SK-N-SH (cell line): ENCODE results near the gene BNIP5. TPM values are rescaled to one million over a fixed set of nuclear protein-coding genes. Genes with fewer than 3 reads are reported as not detected.

Source experiments
- CTCF ChIA-PET: fragments of 300-600, 350-600 bp; formaldehyde crosslinking; extraction: SDS; loops from one replicate; lab custom pipeline; 2021; lab: Yijun Ruan, JAX
- POLR2A ChIA-PET: fragments of 350-600 bp; sonication (Branson Sonifier 250); formaldehyde crosslinking; extraction: SDS; loops from one replicate; lab custom pipeline; 2020; ENCODE audit warnings: antibody characterized with exemption, inconsistent platforms; lab: Yijun Ruan, JAX
- DNase-seq: peaks from one replicate; pipeline ENCODE4 v3.0.0; 2012
- H2AFZ ChIP-seq: fragments of 200-600 bp; sonication (generic); 2 replicates; pipeline ENCODE4 v1.8.1; 2016; ENCODE audit warnings: antibody characterized with exemption, mild to moderate bottlenecking, low read depth
- H3F3A ChIP-seq: fragments of 200-600 bp; sonication (generic); replicated peaks from 2 replicates; pipeline ENCODE3; 2016; ENCODE audit warnings: antibody characterized with exemption, mild to moderate bottlenecking; ENCODE audit not compliant: insufficient read depth
- H3K27ac ChIP-seq, 2 experiments: fragments of 200-500 bp in 1 of 2; fragments of 200-600 bp in 1 of 2; sonication (Bioruptor generic) in 1 of 2; sonication (generic), shearing (Covaris generic) in 1 of 2; 2 replicates each; pipeline versions ENCODE4 v1.5.1 to v1.6.1; 2014 to 2016; ENCODE audit warnings: low read depth in 2 of 2, inconsistent platforms in 1 of 2, low read length in 1 of 2, mild to moderate bottlenecking in 1 of 2, mixed read lengths in 1 of 2
- H3K27me3 ChIP-seq: fragments of 200-600 bp; sonication (generic), shearing (Covaris generic); 2 replicates; pipeline ENCODE4 v1.6.1; 2016; ENCODE audit warnings: mixed run types; ENCODE audit not compliant: insufficient read depth
- H3K36me3 ChIP-seq, 2 experiments: fragments of 200-500 bp in 1 of 2; fragments of 200-600 bp in 1 of 2; sonication (Bioruptor generic) in 1 of 2; sonication (generic) in 1 of 2; replicated peaks in 1 of 2; 2 replicates each; pipeline versions ENCODE3 to v1.5.1; 2014 to 2016; ENCODE audit warnings: low read length in 1 of 2, mild to moderate bottlenecking in 1 of 2; ENCODE audit not compliant: insufficient read depth in 2 of 2, control insufficient read depth in 1 of 2
- H3K4me1 ChIP-seq, 2 experiments: fragments of 200-500 bp in 1 of 2; fragments of 200-600 bp in 1 of 2; sonication (Bioruptor generic) in 1 of 2; sonication (generic), shearing (Covaris generic) in 1 of 2; 2 replicates each; pipeline versions ENCODE4 v1.5.1 to v1.6.1; 2014 to 2016; ENCODE audit warnings: low read depth in 1 of 2, low read length in 1 of 2, mixed run types in 1 of 2; ENCODE audit not compliant: insufficient read depth in 2 of 2, control insufficient read depth in 1 of 2
- H3K4me2 ChIP-seq: fragments of 200-600 bp; sonication (generic), shearing (Covaris generic); 2 replicates; pipeline ENCODE4 v1.6.1; 2017; ENCODE audit warnings: mixed run types
- H3K4me3 ChIP-seq, 2 experiments: fragments of 200-500 bp in 1 of 2; fragments of 200-600 bp in 1 of 2; sonication (Bioruptor generic) in 1 of 2; sonication (generic), shearing (Covaris generic) in 1 of 2; 2 replicates each; pipeline versions ENCODE4 v1.5.1 to v1.8.1; 2014 to 2016; ENCODE audit warnings: low read depth in 2 of 2, inconsistent platforms in 1 of 2, low read length in 1 of 2, mild to moderate bottlenecking in 1 of 2, mixed read lengths in 1 of 2, moderate library complexity in 1 of 2
- H3K79me2 ChIP-seq: fragments of 200-600 bp; sonication (generic); 2 replicates; pipeline ENCODE4 v1.8.1; 2017; ENCODE audit warnings: mild to moderate bottlenecking; ENCODE audit not compliant: insufficient read depth
- H3K9ac ChIP-seq: fragments of 200-600 bp; sonication (generic); 2 replicates; pipeline ENCODE4 v1.6.1; 2017; ENCODE audit warnings: mixed run types
- H3K9me2 ChIP-seq: fragments of 200-600 bp; sonication (generic); 2 replicates; pipeline ENCODE4 v1.6.1; 2017; ENCODE audit warnings: mixed run types
- H3K9me3 ChIP-seq: fragments of 200-600 bp; sonication (generic); 2 replicates; pipeline ENCODE4 v1.6.1; 2017; ENCODE audit warnings: mixed run types, mild to moderate bottlenecking, moderate library complexity
- H4K20me1 ChIP-seq: fragments of 200-600 bp; sonication (generic); 2 replicates; pipeline ENCODE4 v1.6.1; 2017; ENCODE audit warnings: mild to moderate bottlenecking, mixed run types; ENCODE audit not compliant: insufficient read depth
- FOXJ3 ChIP-seq: sonication (generic); formaldehyde crosslinking; IDR thresholded peaks from 2 replicates; pipeline ENCODE4 v1.5.1; 2020; ENCODE audit warnings: mild to moderate bottlenecking, missing genetic modification reagents
- JUND ChIP-seq: IDR thresholded peaks from 2 replicates; pipeline ENCODE4 v1.4.0; 2012
- RCOR1 ChIP-seq: fragments of 150-350 bp; IDR thresholded peaks from 2 replicates; pipeline ENCODE4 v1.6.1; 2017; ENCODE audit warnings: antibody characterized with exemption, low read length
- REST ChIP-seq: IDR thresholded peaks from 2 replicates; pipeline ENCODE4 v1.6.1; 2012; ENCODE audit warnings: mild to moderate bottlenecking, low read depth, low read length, moderate library complexity
- TAF1 ChIP-seq: IDR thresholded peaks from 2 replicates; pipeline ENCODE4 v1.6.1; 2012; ENCODE audit warnings: low read depth, mild to moderate bottlenecking, low read length, moderate library complexity, borderline replicate concordance
- WGBS: methylation state at CpG from one replicate; pipeline ENCODE4 v1.1.6; 2017; ENCODE audit warnings: low lambda C conversion rate; 5-methylcytosine and 5-hydroxymethylcytosine counted together
- polyA plus RNA-seq, 3 experiments: library from polyadenylated mRNA; depleted of rRNA; stranded (reverse); fragments of >200 nt; gene quantifications; 2 replicates each; pipeline ENCODE4 v1.2.3, GENCODE V29; 2012

The BNIP5 gene
- polyA plus RNA-seq, 1 of the 3 experiments (the other 2 are of a cell fraction): not detected

DNA sequence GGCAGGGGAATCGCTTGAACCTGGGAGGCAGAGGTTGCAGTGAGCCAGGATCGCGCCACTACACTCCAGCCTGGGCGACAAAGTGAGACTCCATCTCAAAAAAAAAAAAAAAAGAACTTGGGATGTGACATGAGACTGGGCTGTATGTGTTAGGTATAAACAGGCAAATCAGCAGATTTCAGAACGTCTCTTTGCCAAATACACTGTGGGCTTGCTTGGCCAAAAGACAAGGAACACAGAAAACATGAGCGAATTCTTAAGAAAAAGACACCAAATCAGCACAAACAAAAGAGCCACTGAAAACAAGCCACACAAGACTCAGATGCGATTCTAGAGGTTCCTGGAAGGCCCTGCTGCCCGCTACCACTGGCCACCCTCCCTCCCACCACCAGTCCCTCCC lies 38.3 kb upstream of the BNIP5 start:
- Histone ChIP-seq H3K4me1 (peaks cover 0 to 5% of the 10 kb centered on the region in 2 experiments; a peak in 1 of 4 replicates), H3K27me3 (no peaks in the 10 kb centered on the region), H3K4me2 (no peak overlapping the region), H3K9me2 (no peaks in the 10 kb centered on the region), H3K9me3 (no peaks in the 10 kb centered on the region), H3K4me3 (no peak overlapping the region), H3K36me3 (no peaks in the 10 kb centered on the region), H2AFZ (no peak overlapping the region), H3K9ac (no peak overlapping the region), H3K27ac (no peak overlapping the region), H4K20me1 (no peaks in the 10 kb centered on the region), H3K79me2 (no peaks in the 10 kb centered on the region), H3F3A (no peaks in the 10 kb centered on the region)
- DNase-seq: no peak
- CTCF ChIA-PET: interaction anchor here (0.5 to 1.2 kb wide), 2 partner anchors 14 to 73 kb away, joined by 3 read pairs; no protein-coding TSS in a partner anchor
- POLR2A ChIA-PET: no interaction called here
- 81% methylated on average over 8 of the region's 8 CpGs for WGBS
- TF ChIP-seq FOXJ3 (no peak), RCOR1 (no peak), TAF1 (no peak)

- ChIA-PET CTCF (interaction anchor here (1.0 to 1.3 kb wide), 2 partner anchors 33 to 105 kb away, joined by 4 to 5 read pairs; no protein-coding TSS in a partner anchor), POLR2A (no interaction called here)
These were observed 37.5 kb upstream of the BNIP5 start for GRCh38 chr6:36374194-36374593.

More at GRCh38 chr6:36374194-36374593, 37.5 kb upstream of the BNIP5 start:
- H3K4me2 ChIP-seq: no peak overlapping the region
- TF ChIP-seq JUND: no peak
- TF ChIP-seq REST: peak; percentile 42; the same call in 1 of the 2 replicates
- no peaks in the 10 kb centered on the region for H3F3A ChIP-seq
- no peaks in the 10 kb centered on the region for H3K9me3 ChIP-seq
- H3K4me1 ChIP-seq: peaks cover 0 to 5% of the 10 kb centered on the region in 2 experiments; a peak in 1 of 4 replicates
- 69% methylated on average over 4 of the region's 4 CpGs for WGBS
- H3K36me3 ChIP-seq: no peaks in the 10 kb centered on the region
- no peak overlapping the region for H3K27ac ChIP-seq
- H3K79me2 ChIP-seq: no peaks in the 10 kb centered on the region
- H3K9ac ChIP-seq: no peak overlapping the region
- no peak for DNase-seq
- no peak overlapping the region for H2AFZ ChIP-seq
- no peak overlapping the region for H3K4me3 ChIP-seq
- H3K27me3 ChIP-seq: no peaks in the 10 kb centered on the region
- H4K20me1 ChIP-seq: no peaks in the 10 kb centered on the region
- H3K9me2 ChIP-seq: no peaks in the 10 kb centered on the region
